Nephron (organoid): Measurements from ENCODE around the gene SPOCK2.
A peak's percentile ranks its signal among the peaks of the same experiment; 100 is the strongest.

Experiments used
- H3K27ac Mint-ChIP-seq, 3 experiments: 2 replicates each; pipeline ENCODE4 v1.8.0; 2020; ENCODE audit warnings: mixed read lengths in 3 of 3, mild to moderate bottlenecking in 2 of 3, moderate library complexity in 1 of 3
- H3K27me3 Mint-ChIP-seq: 2 replicates; pipeline ENCODE4 v1.8.0; 2021; ENCODE audit warnings: low read depth, mild to moderate bottlenecking, moderate library complexity, mixed read lengths
- H3K36me3 Mint-ChIP-seq: 2 replicates; pipeline ENCODE4 v1.8.0; 2020; ENCODE audit warnings: low read depth, mixed read lengths
- H3K4me1 Mint-ChIP-seq: 2 replicates; pipeline ENCODE4 v1.8.0; 2020; ENCODE audit warnings: mixed read lengths
- H3K4me3 Mint-ChIP-seq, 3 experiments: 2 replicates each; pipeline ENCODE4 v1.8.0; 2020; ENCODE audit warnings: mild to moderate bottlenecking in 3 of 3, mixed read lengths in 3 of 3, moderate library complexity in 2 of 3
- H3K9me3 Mint-ChIP-seq: 2 replicates; pipeline ENCODE4 v1.8.0; 2020; ENCODE audit warnings: mixed read lengths
- CTCF ChIP-seq, 3 experiments: fragments of 200-600 bp; sonication (generic); IDR thresholded peaks; one replicate each; pipeline ENCODE4 v1.5.0; 2021; ENCODE audit warnings: antibody characterized with exemption in 3 of 3; ENCODE audit not compliant: unreplicated experiment in 3 of 3

SPOCK2 gene

GRCh38 chr10:72020914-72021809 is 67.2 kb downstream of the SPOCK2 start:
- no peak for TF ChIP-seq CTCF (IDR thresholded peaks at IDR 0.05; ENCODE audit: unreplicated experiment in 3 of 3)
- H3K36me3 Mint-ChIP-seq, result no peaks in the 10 kb centered on the region
- peaks cover 9% of the 10 kb centered on the region for H3K27me3 Mint-ChIP-seq
- no peak overlapping the region for H3K4me3 Mint-ChIP-seq
- peaks cover 65% of the 10 kb centered on the region for H3K4me1 Mint-ChIP-seq
- H3K9me3 Mint-ChIP-seq, result no peaks in the 10 kb centered on the region
- peak overlapping the region; percentile 13 to 88 (median 62) for H3K27ac Mint-ChIP-seq

- TF ChIP-seq CTCF (IDR thresholded peaks at IDR 0.05; ENCODE audit: unreplicated experiment in 3 of 3), result no peak
- Mint-ChIP-seq H3K4me3 (no peak overlapping the region), H3K36me3 (no peaks in the 10 kb centered on the region), H3K4me1 (peaks cover 54% of the 10 kb centered on the region), H3K27ac (peak overlapping the region in 2 of 3 experiments; percentile 60 to 65), H3K27me3 (peaks cover 7% of the 10 kb centered on the region), H3K9me3 (no peaks in the 10 kb centered on the region)
Measured at GRCh38 chr10:72019085-72019876, 69.1 kb downstream of the SPOCK2 start.

DNA sequence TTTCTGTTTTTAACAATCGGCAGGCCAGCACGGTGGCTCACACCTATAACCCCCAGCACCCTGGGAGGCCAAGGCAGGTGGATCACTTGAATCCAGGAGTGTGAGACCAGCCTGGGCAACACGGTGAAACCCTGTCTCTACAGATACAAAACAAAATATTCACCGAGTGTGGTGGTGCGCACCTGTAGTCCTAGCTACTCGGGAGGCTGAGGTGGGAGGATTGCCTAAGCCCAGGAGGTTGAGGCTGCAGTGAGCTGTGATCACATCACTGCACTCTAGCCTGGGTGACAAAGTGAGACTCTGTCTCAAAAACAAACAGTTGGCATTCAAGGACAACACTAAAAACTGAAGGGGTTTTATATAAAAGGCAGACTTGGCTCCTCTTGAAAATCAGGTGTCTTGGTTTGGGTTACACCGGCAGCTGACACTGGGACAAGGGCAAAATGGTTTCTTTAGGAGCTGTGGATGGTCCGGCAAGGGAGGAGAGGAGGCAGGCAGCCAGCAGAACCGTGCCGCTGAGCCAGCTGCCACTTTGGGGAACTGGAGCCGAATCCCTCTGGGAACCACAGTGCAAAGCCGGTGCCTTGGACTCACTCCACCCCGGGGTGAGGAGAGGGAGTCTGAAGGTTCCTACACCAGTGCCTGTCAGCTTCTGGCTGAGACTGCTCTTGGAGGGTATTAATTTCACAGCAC is 71.6 kb downstream of the SPOCK2 start:
- H3K9me3 Mint-ChIP-seq, result no peaks in the 10 kb centered on the region
- peak overlapping the region in 2 of 3 experiments; percentile 35 to 59 for H3K27ac Mint-ChIP-seq
- no peak for TF ChIP-seq CTCF (IDR thresholded peaks at IDR 0.05; ENCODE audit: unreplicated experiment in 3 of 3)
- peaks cover 7% of the 10 kb centered on the region for H3K27me3 Mint-ChIP-seq
- H3K4me3 Mint-ChIP-seq, result no peak overlapping the region
- peaks cover 3% of the 10 kb centered on the region for H3K36me3 Mint-ChIP-seq
- peaks cover 70% of the 10 kb centered on the region for H3K4me1 Mint-ChIP-seq

DNA sequence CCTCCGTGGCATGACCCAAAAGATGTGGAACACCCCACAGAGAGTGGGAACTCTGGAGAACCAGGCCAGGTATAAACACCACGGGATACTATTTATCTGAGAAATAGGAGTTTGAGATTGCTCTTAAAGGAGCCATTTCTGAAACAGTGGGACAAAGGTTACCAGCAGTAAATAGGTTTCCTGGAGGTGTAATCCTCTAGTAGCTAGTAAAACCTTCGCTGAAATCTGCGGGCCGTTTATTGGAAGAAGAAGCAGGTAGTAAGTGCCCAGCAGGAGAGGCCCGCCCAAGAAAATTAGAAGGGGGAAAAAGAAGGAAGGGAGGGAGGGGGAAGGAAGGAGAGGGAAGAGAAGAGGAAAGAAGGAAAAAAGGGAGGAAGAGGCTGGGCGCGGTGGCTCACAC is 72.5 kb downstream of the SPOCK2 start:
- Mint-ChIP-seq H3K27me3 (peaks cover 7% of the 10 kb centered on the region), H3K36me3 (peaks cover 3% of the 10 kb centered on the region), H3K4me1 (peaks cover 70% of the 10 kb centered on the region), H3K4me3 (no peak overlapping the region), H3K9me3 (no peaks in the 10 kb centered on the region), H3K27ac (no peak overlapping the region)
- no peak for TF ChIP-seq CTCF (IDR thresholded peaks at IDR 0.05; ENCODE audit: unreplicated experiment in 3 of 3)

DNA sequence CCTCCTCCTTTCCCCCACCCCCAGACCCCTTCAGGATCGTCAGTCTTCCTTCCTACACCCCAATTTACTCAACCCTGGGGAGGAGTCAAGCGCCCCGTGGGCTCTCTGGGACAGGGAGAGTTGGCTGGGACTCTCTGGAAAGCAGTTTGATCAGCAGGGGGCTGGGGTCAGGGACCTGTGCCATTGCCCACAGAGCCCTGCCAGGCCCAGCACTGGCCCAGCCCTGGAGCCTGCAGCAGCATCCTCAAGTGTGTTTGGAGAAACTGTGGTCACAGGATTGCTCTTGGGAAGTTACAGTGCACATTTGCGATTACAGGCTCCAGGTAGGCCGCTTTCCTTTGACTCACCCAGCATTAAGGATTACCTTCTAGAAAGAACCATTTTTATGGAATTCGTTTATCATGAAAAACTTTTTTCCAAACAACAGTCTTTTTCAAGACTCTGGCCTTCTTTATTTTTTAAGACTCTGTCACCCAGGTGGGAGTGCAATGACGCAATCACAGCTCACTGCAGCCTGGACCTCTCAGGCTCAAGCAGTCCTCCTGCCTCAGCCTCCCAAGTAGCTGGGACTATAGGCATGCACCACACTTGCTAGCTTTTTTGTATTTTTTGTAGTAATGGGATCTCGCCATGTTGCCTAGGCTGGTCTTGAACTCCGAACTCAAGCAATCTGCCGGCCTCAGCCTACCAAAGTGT is 73.4 kb downstream of the SPOCK2 start:
- H3K9me3 Mint-ChIP-seq, result no peaks in the 10 kb centered on the region
- TF ChIP-seq CTCF (IDR thresholded peaks at IDR 0.05; ENCODE audit: unreplicated experiment in 3 of 3), result no peak
- peaks cover 75% of the 10 kb centered on the region for H3K4me1 Mint-ChIP-seq
- peaks cover 7% of the 10 kb centered on the region for H3K36me3 Mint-ChIP-seq
- H3K4me3 Mint-ChIP-seq, result no peak overlapping the region
- peaks cover 7% of the 10 kb centered on the region for H3K27me3 Mint-ChIP-seq
- peak overlapping the region in 2 of 3 experiments; percentile 46 to 48 for H3K27ac Mint-ChIP-seq
